H9 (cell line): ENCODE results near the gene S1PR4. TPM values are rescaled to one million over a fixed set of nuclear protein-coding genes. Genes with fewer than 3 reads are reported as not detected.

ENCODE experiments used
- DNase-seq: peaks from one replicate; pipeline ENCODE4 v3.0.0-alpha.2; 2017
- H2AFZ ChIP-seq: one replicate; pipeline ENCODE4 v1.6.1; 2013; ENCODE audit warnings: mild to moderate bottlenecking, low read length, control low read depth, moderate library complexity
- H2AK5ac ChIP-seq: 2 replicates; pipeline ENCODE4 v1.6.1; 2013; ENCODE audit warnings: low read length, control low read depth, mixed read lengths; ENCODE audit not compliant: insufficient read length
- H2BK120ac ChIP-seq: one replicate; pipeline ENCODE4 v1.6.1; 2013; ENCODE audit warnings: low read depth, mild to moderate bottlenecking, low read length, control low read depth, inconsistent platforms; ENCODE audit not compliant: poor library complexity, severe bottlenecking
- H2BK12ac ChIP-seq: 2 replicates; pipeline ENCODE4 v1.6.1; 2013; ENCODE audit warnings: low read length, control low read depth, mixed read lengths, low read depth; ENCODE audit not compliant: insufficient read length
- H2BK15ac ChIP-seq: 2 replicates; pipeline ENCODE4 v1.6.1; 2013; ENCODE audit warnings: low read depth, low read length, control low read depth
- H2BK20ac ChIP-seq: one replicate; pipeline ENCODE4 v1.6.1; 2013; ENCODE audit warnings: low read depth, mild to moderate bottlenecking, low read length, control low read depth, inconsistent platforms; ENCODE audit not compliant: poor library complexity, severe bottlenecking
- H2BK5ac ChIP-seq: 2 replicates; pipeline ENCODE4 v1.6.1; 2013; ENCODE audit warnings: low read length, control low read depth, mixed read lengths; ENCODE audit not compliant: insufficient read length
- H3K14ac ChIP-seq: 2 replicates; pipeline ENCODE4 v1.6.1; 2013; ENCODE audit warnings: low read length, control low read depth; ENCODE audit not compliant: insufficient read depth
- H3K18ac ChIP-seq: 2 replicates; pipeline ENCODE4 v1.6.1; 2013; ENCODE audit warnings: low read depth, mild to moderate bottlenecking, mixed read lengths, low read length, control low read depth; ENCODE audit not compliant: insufficient read length
- H3K23ac ChIP-seq: 2 replicates; pipeline ENCODE4 v1.6.1; 2013; ENCODE audit warnings: low read length, control low read depth, mixed read lengths, low read depth; ENCODE audit not compliant: insufficient read length
- H3K23me2 ChIP-seq: 2 replicates; pipeline ENCODE4 v1.6.1; 2013; ENCODE audit warnings: low read depth, mild to moderate bottlenecking, mixed read lengths, low read length, control low read depth; ENCODE audit not compliant: insufficient read length, poor library complexity, severe bottlenecking
- H3K27ac ChIP-seq: 2 replicates; pipeline ENCODE4 v1.5.1; 2013; ENCODE audit warnings: low read length, control low read depth, mixed read lengths, low read depth; ENCODE audit not compliant: insufficient read length
- H3K27me3 ChIP-seq: 2 replicates; pipeline ENCODE4 v1.6.1; 2013; ENCODE audit warnings: low read length, control low read depth, inconsistent platforms; ENCODE audit not compliant: insufficient read depth
- H3K4ac ChIP-seq: 2 replicates; pipeline ENCODE4 v1.6.1; 2013; ENCODE audit warnings: low read depth, mild to moderate bottlenecking, control low read depth, inconsistent platforms, low read length, moderate library complexity
- H3K4me1 ChIP-seq: 2 replicates; pipeline ENCODE4 v1.6.1; 2013; ENCODE audit warnings: low read length, control low read depth, inconsistent platforms; ENCODE audit not compliant: insufficient read depth
- H3K4me2 ChIP-seq: 2 replicates; pipeline ENCODE4 v1.6.1; 2013; ENCODE audit warnings: low read length, control low read depth, mixed read lengths; ENCODE audit not compliant: insufficient read length, insufficient read depth
- H3K56ac ChIP-seq: 2 replicates; pipeline ENCODE4 v1.6.1; 2013; ENCODE audit warnings: low read depth, mild to moderate bottlenecking, mixed read lengths, low read length, control low read depth; ENCODE audit not compliant: insufficient read length
- H3K79me1 ChIP-seq: 2 replicates; pipeline ENCODE4 v1.6.1; 2013; ENCODE audit warnings: low read depth, mild to moderate bottlenecking, moderate library complexity, low read length, control low read depth, inconsistent platforms; ENCODE audit not compliant: insufficient read depth, poor library complexity, severe bottlenecking
- H3K79me2 ChIP-seq: 2 replicates; pipeline ENCODE4 v1.6.1; 2013; ENCODE audit warnings: low read length, control low read depth, inconsistent platforms; ENCODE audit not compliant: insufficient read depth
- H3K9ac ChIP-seq: 2 replicates; pipeline ENCODE4 v1.6.1; 2013; ENCODE audit warnings: low read length, control low read depth, mixed read lengths; ENCODE audit not compliant: insufficient read length; ENCODE audit errors: extremely low read depth
- H3K9me3 ChIP-seq: one replicate; pipeline ENCODE4 v1.6.1; 2013; ENCODE audit warnings: low read depth, low read length, inconsistent platforms; ENCODE audit not compliant: control insufficient read depth
- H3T11ph ChIP-seq: one replicate; pipeline ENCODE4 v1.6.1; 2013; ENCODE audit warnings: mild to moderate bottlenecking, low read length, control low read depth, inconsistent platforms
- H4K20me1 ChIP-seq: one replicate; pipeline ENCODE4 v1.6.1; 2013; ENCODE audit not compliant: control insufficient read depth, insufficient read length, insufficient read depth
- H4K5ac ChIP-seq: 2 replicates; pipeline ENCODE4 v1.6.1; 2013; ENCODE audit warnings: low read depth, mild to moderate bottlenecking, mixed read lengths, low read length, control low read depth; ENCODE audit not compliant: insufficient read length
- H4K8ac ChIP-seq: replicated peaks from 2 replicates; pipeline ENCODE4 v1.6.1; 2013; ENCODE audit warnings: low read length, control low read depth, mixed read lengths, low read depth; ENCODE audit not compliant: insufficient read length
- H4K91ac ChIP-seq: 2 replicates; pipeline ENCODE4 v1.6.1; 2013; ENCODE audit warnings: low read depth, mild to moderate bottlenecking, moderate library complexity, mixed read lengths, low read length, control low read depth; ENCODE audit not compliant: insufficient read length
- H3K27ac Mint-ChIP-seq, 3 experiments: 2 replicates in 2 of 3; 3 replicates in 1 of 3; pipeline ENCODE4 v1.8.0; 2020 to 2021; ENCODE audit warnings: mixed read lengths in 3 of 3, mild to moderate bottlenecking in 1 of 3, moderate library complexity in 1 of 3
- H3K27me3 Mint-ChIP-seq: 2 replicates; pipeline ENCODE4 v1.8.0; 2021; ENCODE audit warnings: low read depth, mild to moderate bottlenecking, moderate library complexity, mixed read lengths
- H3K36me3 Mint-ChIP-seq, 3 experiments: 2 replicates in 2 of 3; 3 replicates in 1 of 3; pipeline ENCODE4 v1.8.0; 2020 to 2021; ENCODE audit warnings: low read depth in 3 of 3, mixed read lengths in 3 of 3; ENCODE audit not compliant: insufficient read depth in 1 of 3
- H3K4me1 Mint-ChIP-seq, 2 experiments: 2 replicates each; pipeline ENCODE4 v1.8.0; 2020; ENCODE audit warnings: mixed read lengths in 2 of 2
- H3K4me3 Mint-ChIP-seq, 2 experiments: 2 replicates in 1 of 2; 3 replicates in 1 of 2; pipeline ENCODE4 v1.8.0; 2020 to 2021; ENCODE audit warnings: mild to moderate bottlenecking in 2 of 2, mixed read lengths in 2 of 2, moderate library complexity in 1 of 2
- H3K9me3 Mint-ChIP-seq, 2 experiments: 2 replicates in 1 of 2; 3 replicates in 1 of 2; pipeline ENCODE4 v1.8.0; 2020; ENCODE audit warnings: mild to moderate bottlenecking in 2 of 2, mixed read lengths in 2 of 2, moderate library complexity in 1 of 2
- WGBS: extraction: QIAGEN DNeasy Blood & Tissue Kit; methylation state at CpG from one replicate; pipeline ENCODE4 v1.1.7; 2013; ENCODE audit warnings: missing lambda C conversion rate, low lambda C conversion rate, mixed read lengths; ENCODE audit not compliant: insufficient read length; ENCODE audit errors: extremely low coverage; 5-methylcytosine and 5-hydroxymethylcytosine counted together
- total RNA-seq: library from RNA; stranded (reverse); gene quantifications from 2 replicates; pipeline ENCODE4 v1.2.1, GENCODE V29; 2021
- TF ChIP-seq, protein P1 (sequence below): fragments of 200-600 bp; sonication (generic); conservative IDR thresholded peaks from 3 replicates; pipeline ENCODE4 v1.8.0; 2021; ENCODE audit warnings: antibody characterized with exemption, mild to moderate bottlenecking

S1PR4 gene
- total RNA-seq, 1 experiment from 2014 or later, result not detected

GRCh38 chr19:3151563-3152418, 26.8 kb upstream of the S1PR4 start:
- no peak overlapping the region for H3K23ac ChIP-seq
- H3K9me3 Mint-ChIP-seq, result peaks cover 3 to 9% of the 10 kb centered on the region in 2 experiments; a peak in 2 of 5 replicates

More at GRCh38 chr19:3151563-3152418, 26.8 kb upstream of the S1PR4 start:
- H3K4me1 Mint-ChIP-seq, result peaks cover 6 to 18% of the 10 kb centered on the region in 2 experiments
- Histone ChIP-seq H4K20me1 (no peaks in the 10 kb centered on the region), H3K23me2 (no peaks in the 10 kb centered on the region), H3K14ac (no peak overlapping the region; the same call in 1 of the 2 replicates), H2BK15ac (no peak overlapping the region), H3K4ac (no peak overlapping the region), H3K27ac (no peak overlapping the region), H3K18ac (no peak overlapping the region), H3K79me1 (no peaks in the 10 kb centered on the region), H2BK5ac (no peak overlapping the region), H3K9ac (no peak overlapping the region), H4K8ac (no peak overlapping the region), H2AFZ (no peak overlapping the region), H3K9me3 (no peaks in the 10 kb centered on the region), H3K56ac (no peak overlapping the region), H2BK120ac (no peak overlapping the region), H4K5ac (peak overlapping the region; percentile 61), H3K27me3 (no peaks in the 10 kb centered on the region), H3K79me2 (no peaks in the 10 kb centered on the region), H3K4me2 (no peak overlapping the region), H2BK20ac (no peak overlapping the region), H3K4me1 (no peaks in the 10 kb centered on the region), H4K91ac (no peak overlapping the region), H2BK12ac (no peak overlapping the region), H3T11ph (no peak overlapping the region), H2AK5ac (no peak overlapping the region)
- H3K4me3 Mint-ChIP-seq, result no peak overlapping the region
- H3K27ac Mint-ChIP-seq, result no peak overlapping the region
- H3K27me3 Mint-ChIP-seq, result peaks cover 19% of the 10 kb centered on the region
- DNase-seq, result no peak
- H3K36me3 Mint-ChIP-seq, result 0 out of 7 replicates have a peak, but pooled peaks cover 0 to 3% (median 0%) of the 10 kb centered on the region in 3 experiments
- TF ChIP-seq, protein P1, sequence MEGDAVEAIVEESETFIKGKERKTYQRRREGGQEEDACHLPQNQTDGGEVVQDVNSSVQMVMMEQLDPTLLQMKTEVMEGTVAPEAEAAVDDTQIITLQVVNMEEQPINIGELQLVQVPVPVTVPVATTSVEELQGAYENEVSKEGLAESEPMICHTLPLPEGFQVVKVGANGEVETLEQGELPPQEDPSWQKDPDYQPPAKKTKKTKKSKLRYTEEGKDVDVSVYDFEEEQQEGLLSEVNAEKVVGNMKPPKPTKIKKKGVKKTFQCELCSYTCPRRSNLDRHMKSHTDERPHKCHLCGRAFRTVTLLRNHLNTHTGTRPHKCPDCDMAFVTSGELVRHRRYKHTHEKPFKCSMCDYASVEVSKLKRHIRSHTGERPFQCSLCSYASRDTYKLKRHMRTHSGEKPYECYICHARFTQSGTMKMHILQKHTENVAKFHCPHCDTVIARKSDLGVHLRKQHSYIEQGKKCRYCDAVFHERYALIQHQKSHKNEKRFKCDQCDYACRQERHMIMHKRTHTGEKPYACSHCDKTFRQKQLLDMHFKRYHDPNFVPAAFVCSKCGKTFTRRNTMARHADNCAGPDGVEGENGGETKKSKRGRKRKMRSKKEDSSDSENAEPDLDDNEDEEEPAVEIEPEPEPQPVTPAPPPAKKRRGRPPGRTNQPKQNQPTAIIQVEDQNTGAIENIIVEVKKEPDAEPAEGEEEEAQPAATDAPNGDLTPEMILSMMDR, result no peak
- no CpG with 5 or more reads among the region's 14 CpGs for WGBS
